ENCODE measurements around the gene OAS2.

Gene OAS2, protein sequence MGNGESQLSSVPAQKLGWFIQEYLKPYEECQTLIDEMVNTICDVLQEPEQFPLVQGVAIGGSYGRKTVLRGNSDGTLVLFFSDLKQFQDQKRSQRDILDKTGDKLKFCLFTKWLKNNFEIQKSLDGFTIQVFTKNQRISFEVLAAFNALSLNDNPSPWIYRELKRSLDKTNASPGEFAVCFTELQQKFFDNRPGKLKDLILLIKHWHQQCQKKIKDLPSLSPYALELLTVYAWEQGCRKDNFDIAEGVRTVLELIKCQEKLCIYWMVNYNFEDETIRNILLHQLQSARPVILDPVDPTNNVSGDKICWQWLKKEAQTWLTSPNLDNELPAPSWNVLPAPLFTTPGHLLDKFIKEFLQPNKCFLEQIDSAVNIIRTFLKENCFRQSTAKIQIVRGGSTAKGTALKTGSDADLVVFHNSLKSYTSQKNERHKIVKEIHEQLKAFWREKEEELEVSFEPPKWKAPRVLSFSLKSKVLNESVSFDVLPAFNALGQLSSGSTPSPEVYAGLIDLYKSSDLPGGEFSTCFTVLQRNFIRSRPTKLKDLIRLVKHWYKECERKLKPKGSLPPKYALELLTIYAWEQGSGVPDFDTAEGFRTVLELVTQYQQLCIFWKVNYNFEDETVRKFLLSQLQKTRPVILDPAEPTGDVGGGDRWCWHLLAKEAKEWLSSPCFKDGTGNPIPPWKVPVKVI

DNA sequence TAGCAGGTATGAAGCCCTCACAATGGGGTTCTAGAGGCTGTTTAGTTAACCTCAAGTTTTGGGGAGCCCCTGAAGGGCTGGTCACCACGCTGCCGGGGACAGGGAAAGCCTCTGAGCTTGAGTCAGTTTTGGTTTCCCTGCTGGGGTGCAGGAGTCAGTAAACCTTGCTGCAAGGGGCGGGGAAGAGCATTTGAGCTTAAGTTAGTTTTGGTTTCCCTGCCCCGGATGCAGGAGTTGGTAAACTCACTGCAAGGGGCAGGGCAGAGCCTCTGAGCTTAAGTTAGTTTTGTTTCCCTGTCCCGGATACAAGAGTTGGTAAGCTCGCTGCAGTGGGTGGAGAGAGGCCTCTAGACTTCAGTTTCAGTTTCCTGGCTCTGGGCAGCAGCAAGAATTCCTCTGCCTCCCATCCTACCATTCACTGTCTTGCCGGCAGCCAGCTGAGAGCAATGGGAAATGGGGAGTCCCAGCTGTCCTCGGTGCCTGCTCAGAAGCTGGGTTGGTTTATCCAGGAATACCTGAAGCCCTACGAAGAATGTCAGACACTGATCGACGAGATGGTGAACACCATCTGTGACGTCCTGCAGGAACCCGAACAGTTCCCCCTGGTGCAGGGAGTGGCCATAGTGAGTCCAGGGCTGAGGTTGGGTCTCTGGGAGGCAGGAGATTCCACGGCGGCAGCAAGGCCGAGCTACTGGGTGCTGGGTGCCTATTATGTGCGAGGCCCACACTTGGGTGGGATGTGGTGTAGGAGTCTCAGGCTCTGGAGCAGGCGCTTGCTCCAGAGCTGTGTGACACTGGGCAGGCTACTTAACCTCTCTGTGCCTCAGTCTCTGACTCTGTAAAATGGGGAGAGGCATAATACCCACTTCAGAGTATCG is at the start of gene OAS2:
OAS2 (plus strand) TSS at position 357 of the 878 bp plus-strand sequence; CDS start at position 447, 90 bp downstream.
- DNase-seq, result no peak

DNA sequence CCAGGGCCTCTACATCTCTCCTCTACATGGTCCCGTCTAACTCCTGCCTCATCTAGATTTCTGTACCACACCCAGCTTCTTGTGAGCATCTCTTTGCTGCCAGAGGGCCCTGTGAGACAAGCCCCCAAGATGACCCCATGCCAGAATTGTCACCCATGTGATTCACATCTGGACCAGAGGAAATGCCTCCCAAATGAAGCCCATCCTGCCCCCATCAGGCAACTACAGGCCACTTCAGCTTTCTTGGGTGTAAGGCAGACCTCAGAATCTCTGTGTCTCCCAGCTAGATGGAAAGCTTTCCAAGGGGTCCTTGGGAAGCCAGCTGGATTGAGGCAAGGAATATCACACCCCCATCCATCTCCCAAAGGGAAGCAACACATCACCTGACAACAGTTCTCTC is 49.3 kb upstream of the OAS2 start:
- no peak for DNase-seq

- no peak for DNase-seq
Measured at GRCh38 chr12:112929715-112930114, 48.6 kb upstream of the OAS2 start.

DNA sequence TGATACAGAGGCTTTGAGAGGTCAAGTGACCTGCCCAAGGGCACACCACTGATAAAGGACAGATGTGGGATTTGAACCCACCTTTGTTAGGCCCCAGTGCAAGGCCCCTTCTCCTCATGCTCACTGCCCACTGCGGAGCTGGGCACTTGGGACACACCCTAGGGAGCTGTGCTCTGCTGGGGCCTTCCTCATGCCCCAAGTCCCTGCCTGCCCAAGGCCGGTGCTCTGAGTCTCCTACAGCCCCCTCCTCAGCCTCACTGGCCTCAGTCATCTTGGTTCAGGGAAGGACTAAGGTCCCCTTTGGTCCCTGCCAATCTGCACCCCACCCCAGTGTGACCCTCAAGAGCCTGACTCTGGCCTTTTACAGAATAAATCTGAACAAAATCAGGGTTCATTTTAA is 48.0 kb upstream of the OAS2 start:
- DNase-seq, result no peak

GRCh38 chr12:112932485-112933128 is 45.7 kb upstream of the OAS2 start:
- no peak for DNase-seq

DNA sequence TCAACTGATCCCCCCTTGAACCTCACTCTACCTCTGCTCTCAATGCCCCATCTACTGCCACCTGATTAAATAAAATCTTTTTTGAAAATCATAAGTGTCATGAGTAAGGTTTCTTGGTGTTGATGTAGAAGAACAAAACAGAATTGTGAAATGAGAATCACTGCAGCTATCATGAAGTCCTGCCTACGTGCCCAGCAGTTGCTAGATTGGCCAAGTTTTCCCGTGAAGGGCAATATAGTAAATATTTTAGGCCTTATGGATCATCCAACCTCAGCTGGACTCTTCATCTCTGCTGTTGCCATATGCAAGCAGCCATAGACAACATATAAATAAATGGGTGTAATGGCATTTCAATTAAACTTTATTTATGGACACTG is 45.2 kb upstream of the OAS2 start:
- no peak for DNase-seq

DNA sequence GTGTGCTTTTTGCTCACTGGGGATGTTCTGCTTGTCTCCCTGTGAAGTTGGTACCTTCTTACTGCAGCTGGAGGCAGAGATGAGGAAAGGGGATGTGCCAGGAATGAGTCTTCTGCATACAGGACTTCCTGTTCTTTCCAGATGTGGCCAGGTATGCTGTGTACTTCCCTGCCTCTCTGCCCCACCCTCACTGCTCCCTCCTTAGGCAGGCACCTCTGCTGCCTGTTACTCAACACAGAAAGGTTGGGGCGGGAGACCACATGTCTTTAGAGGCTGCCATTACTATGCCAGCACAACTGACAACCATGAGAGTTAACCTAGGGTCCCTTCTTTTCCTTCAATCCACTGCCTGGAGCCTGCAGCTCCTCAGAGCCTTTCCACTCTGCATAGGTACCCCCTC is 42.1 kb upstream of the OAS2 start:
- no peak for DNase-seq

DNA sequence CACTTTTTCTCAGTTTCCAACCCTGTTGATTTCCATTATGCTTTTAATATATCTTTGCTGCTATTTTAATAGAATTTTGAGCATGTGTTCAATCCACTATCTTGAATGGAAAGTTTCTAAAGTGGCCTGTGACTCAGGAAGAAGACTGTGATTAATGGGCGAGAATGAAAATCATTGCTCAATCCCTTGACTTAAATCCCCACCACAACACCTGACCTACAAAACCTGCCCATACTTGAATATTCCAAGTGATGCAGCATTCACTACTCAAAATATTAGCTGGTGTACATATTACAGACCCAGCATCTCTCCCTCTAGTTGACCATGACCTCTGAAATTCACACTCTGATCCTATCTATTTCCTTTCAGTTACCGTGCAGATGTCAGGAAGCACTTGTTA is 41.4 kb upstream of the OAS2 start:
- DNase-seq, result no peak

GRCh38 chr12:112937741-112938719 is 40.3 kb upstream of the OAS2 start, which contains the start of gene OAS3:
Gene OAS3, plus strand, starts transcription at chr12:112938474. Its CDS starts 57 bp downstream, at chr12:112938531.
- DNase-seq, result peak; percentile 82

DNA sequence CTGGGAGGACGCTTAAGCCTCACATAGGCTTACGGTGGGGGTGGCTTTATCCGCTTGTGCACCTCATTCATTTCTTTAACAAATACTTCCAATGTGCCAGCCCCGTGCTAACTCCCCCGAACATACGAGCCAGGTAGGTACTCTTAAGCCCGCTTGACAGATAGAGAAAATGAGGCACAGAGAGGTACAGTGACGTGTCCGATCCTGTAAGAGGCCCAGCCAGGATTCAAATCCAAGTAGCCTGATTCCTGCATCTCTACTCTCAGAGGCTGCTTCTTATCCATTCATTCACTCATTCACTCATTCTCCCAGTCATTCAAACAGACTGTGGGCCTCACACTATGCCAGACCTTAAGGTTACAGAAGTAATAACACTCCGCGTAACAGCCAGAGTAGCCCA is 39.6 kb upstream of the OAS2 start:
- no peak for DNase-seq

- no peak for DNase-seq
Measured at GRCh38 chr12:112939761-112940381, 38.4 kb upstream of the OAS2 start.

DNA sequence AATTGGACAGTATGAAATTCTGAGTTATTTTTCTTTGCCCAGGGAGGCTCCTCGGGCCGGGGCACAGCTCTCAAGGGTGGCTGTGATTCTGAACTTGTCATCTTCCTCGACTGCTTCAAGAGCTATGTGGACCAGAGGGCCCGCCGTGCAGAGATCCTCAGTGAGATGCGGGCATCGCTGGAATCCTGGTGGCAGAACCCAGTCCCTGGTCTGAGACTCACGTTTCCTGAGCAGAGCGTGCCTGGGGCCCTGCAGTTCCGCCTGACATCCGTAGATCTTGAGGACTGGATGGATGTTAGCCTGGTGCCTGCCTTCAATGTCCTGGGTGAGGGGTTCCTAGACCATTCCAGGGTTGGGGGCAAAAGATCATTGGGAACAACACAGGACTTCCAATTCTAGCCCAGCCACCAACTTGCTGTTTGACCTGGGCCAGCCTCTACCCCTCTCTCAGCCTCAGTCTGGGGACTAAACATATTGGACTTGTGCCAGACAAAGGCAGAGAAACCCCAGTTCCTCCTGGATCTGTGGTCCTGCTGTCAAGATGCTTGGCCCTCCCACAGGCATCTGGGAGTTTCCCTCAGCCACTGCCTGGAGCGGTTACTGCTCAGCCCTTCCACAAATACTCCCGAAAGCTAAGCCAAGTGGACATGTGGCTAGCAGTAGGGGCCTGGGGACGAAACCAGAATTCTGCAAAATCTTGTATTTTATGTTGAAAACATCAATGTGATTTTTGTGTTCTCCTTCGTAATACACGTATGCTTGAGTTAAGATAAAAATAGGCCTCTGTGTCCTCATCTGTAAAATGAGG is 36.6 kb upstream of the OAS2 start:
- no peak for DNase-seq

DNA sequence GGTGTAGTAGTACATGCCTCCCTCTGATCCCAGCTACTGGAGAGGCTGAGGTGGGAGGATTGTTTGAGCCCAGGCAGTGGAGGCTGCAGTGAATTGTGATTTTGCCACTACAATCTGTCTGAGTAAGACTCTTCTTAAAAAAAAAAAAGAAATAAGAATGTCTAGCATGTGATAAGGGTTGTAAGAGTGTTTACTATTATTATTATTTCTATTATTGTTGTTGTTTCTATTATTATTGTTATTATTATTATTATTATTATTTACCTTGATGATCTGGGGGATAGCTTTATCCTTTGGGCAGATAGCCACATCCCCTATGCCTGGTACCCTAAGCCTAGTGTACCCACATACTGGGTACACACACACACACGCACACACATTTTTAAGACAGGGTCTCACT is 35.7 kb upstream of the OAS2 start:
- no peak for DNase-seq

DNA sequence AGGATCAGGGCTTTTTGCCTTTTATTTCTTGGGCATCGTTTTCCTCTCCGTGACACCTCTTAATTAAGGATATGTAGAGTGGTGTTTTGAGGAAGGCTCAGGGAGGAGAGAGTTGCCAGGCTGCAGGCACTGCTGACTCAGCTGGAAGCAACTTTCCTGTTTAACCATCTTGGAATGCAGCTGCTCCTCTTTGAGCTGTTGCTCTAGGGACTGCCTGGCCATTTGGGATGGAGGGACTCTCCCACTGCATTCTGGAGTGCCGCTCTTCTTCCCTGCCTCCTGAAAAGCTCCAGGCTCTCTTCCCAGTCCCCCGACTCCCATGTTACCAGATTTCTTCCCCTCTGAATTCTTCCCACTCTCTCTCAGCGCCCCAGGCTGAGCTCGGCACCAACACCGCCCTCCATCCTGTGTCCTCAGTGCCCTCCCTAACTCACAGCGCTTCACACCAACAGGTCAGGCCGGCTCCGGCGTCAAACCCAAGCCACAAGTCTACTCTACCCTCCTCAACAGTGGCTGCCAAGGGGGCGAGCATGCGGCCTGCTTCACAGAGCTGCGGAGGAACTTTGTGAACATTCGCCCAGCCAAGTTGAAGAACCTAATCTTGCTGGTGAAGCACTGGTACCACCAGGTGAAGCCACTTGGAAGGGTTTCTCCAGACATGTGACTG is 34.2 kb upstream of the OAS2 start:
- no peak for DNase-seq

GRCh38 chr12:112945515-112945914 is 32.8 kb upstream of the OAS2 start:
- no peak for DNase-seq

DNA sequence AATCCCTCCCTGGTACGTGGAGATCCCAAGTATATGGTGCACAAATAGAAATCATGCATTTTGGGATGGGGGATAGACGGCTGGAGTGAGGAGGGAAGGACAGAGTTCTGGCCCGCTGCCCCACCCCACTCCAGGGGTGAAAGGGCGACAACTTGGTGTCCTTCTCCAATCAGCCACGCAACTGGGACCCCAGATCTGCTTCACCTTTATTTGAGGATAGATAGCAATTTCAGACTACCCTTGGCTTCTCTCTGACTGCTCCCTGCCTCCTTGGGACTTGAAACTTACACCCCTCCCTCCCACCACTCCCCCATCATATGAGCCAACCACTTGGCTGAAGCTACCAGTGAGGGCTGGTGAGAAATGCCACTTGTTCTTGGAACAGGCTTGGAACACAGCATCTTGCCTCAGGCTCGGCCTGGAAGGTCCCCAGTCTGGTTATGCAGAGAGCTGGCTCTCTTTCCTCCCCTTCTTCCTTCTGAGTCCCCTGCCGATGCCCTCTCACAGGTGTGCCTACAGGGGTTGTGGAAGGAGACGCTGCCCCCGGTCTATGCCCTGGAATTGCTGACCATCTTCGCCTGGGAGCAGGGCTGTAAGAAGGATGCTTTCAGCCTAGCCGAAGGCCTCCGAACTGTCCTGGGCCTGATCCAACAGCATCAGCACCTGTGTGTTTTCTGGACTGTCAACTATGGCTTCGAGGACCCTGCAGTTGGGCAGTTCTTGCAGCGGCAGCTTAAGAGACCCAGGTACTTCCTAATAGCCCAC is 31.9 kb upstream of the OAS2 start:
- no peak for DNase-seq

DNA sequence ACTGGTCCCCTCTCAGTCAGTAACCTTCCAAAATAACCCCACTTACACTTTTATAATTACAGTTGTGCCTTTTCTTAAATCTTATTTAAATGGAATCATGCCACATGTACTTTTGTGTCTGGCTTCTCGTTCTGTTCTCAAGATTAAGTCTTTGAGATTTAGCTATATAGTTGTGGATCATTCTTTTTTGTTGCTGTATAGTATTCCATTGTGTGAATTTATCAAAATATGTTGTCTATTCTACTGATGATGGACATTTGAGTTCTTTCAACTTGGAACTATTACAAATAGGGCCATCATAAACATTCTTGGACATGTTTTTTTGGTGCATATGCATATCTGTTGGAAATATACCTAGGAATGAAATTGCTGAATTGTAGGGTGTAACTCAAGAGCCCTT is 31.0 kb upstream of the OAS2 start:
- DNase-seq, result no peak

DNA sequence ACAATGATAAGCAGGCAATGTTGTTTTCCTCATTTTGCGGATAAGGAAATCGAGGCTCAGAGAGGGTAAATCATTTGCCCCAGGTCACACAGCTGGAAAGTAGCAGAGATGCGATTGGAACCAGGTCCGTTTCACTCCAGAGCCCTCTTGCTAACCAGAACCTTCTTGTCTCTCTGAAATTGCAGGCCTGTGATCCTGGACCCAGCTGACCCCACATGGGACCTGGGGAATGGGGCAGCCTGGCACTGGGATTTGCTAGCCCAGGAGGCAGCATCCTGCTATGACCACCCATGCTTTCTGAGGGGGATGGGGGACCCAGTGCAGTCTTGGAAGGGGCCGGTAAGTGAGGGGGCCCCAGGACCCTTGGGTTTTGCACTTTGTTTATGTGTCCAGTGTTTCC is 30.6 kb upstream of the OAS2 start:
- no peak for DNase-seq

- DNase-seq, result no peak
Measured at GRCh38 chr12:112948806-112949205, 29.5 kb upstream of the OAS2 start.
